NT2/D1 (cell line): ENCODE measurements around the gene MSGN1.
A peak's percentile ranks its signal among the peaks of the same experiment; 100 is the strongest.

ENCODE experiments used
- DNase-seq: peaks from one replicate; pipeline ENCODE4 v3.0.0-alpha.2; 2011; ENCODE audit warnings: low read depth, low spot score
- H3K27me3 ChIP-seq: 2 replicates; pipeline ENCODE4 v1.6.0; 2011; ENCODE audit warnings: mild to moderate bottlenecking; ENCODE audit not compliant: insufficient read length, insufficient read depth
- H3K36me3 ChIP-seq: 2 replicates; pipeline ENCODE4 v1.6.1; 2011; ENCODE audit warnings: mild to moderate bottlenecking, low read length, mixed read lengths; ENCODE audit not compliant: insufficient read depth, insufficient read length
- H3K4me1 ChIP-seq: 2 replicates; pipeline ENCODE4 v1.5.1; 2011; ENCODE audit not compliant: insufficient read depth, insufficient read length
- H3K4me3 ChIP-seq: 2 replicates; pipeline ENCODE4 v1.5.1; 2011; ENCODE audit warnings: low read depth; ENCODE audit not compliant: insufficient read length
- H3K9ac ChIP-seq: 2 replicates; pipeline ENCODE4 v1.6.0; 2011; ENCODE audit warnings: low read depth; ENCODE audit not compliant: insufficient read length
- H3K9me3 ChIP-seq: 2 replicates; pipeline ENCODE4 v1.5.1; 2011; ENCODE audit warnings: mild to moderate bottlenecking, low read length; ENCODE audit not compliant: insufficient read depth
- SUZ12 ChIP-seq: IDR thresholded peaks from 2 replicates; pipeline ENCODE4 v1.6.1; 2011; ENCODE audit not compliant: insufficient read length, insufficient read depth; ENCODE audit errors: extremely low read depth
- YY1 ChIP-seq: IDR thresholded peaks from 2 replicates; pipeline ENCODE4 v1.6.1; 2011; ENCODE audit not compliant: insufficient read length, insufficient read depth
- ZNF274 ChIP-seq: IDR thresholded peaks from 2 replicates; pipeline ENCODE4 v1.6.1; 2011; ENCODE audit warnings: mild to moderate bottlenecking, low read depth, low read length

Gene MSGN1

GRCh38 chr2:17849275-17849674 lies 33.0 kb downstream of the MSGN1 start:
- Histone ChIP-seq H3K36me3 (no peaks in the 10 kb centered on the region), H3K4me3 (no peak overlapping the region), H3K27me3 (no peaks in the 10 kb centered on the region), H3K4me1 (no peaks in the 10 kb centered on the region), H3K9me3 (no peaks in the 10 kb centered on the region), H3K9ac (no peak overlapping the region)
- DNase-seq: no peak
- TF ChIP-seq SUZ12: no peak
- TF ChIP-seq YY1: no peak
- TF ChIP-seq ZNF274: no peak

- no peaks in the 10 kb centered on the region for H3K36me3 ChIP-seq
- no peak overlapping the region for H3K9ac ChIP-seq
- H3K4me3 ChIP-seq: no peak overlapping the region
- no peaks in the 10 kb centered on the region for H3K27me3 ChIP-seq
- no peaks in the 10 kb centered on the region for H3K9me3 ChIP-seq
- H3K4me1 ChIP-seq: no peaks in the 10 kb centered on the region
- DNase-seq: no peak
- TF ChIP-seq YY1 (no peak), SUZ12 (no peak), ZNF274 (no peak)
Measured at GRCh38 chr2:17850151-17850550, 33.9 kb downstream of the MSGN1 start.

GRCh38 chr2:17851731-17852585 lies 35.7 kb downstream of the MSGN1 start:
- Histone ChIP-seq H3K4me3 (no peak overlapping the region), H3K27me3 (no peaks in the 10 kb centered on the region), H3K9me3 (no peaks in the 10 kb centered on the region), H3K9ac (no peak overlapping the region), H3K4me1 (peaks cover under 1% of the 10 kb centered on the region), H3K36me3 (no peaks in the 10 kb centered on the region)
- no peak for TF ChIP-seq YY1
- no peak for TF ChIP-seq SUZ12
- TF ChIP-seq ZNF274: no peak
- peak; percentile 30 for DNase-seq

- Histone ChIP-seq H3K4me1 (peaks cover 2% of the 10 kb centered on the region), H3K4me3 (no peak overlapping the region), H3K36me3 (no peaks in the 10 kb centered on the region), H3K9ac (no peak overlapping the region), H3K9me3 (no peaks in the 10 kb centered on the region), H3K27me3 (no peaks in the 10 kb centered on the region)
- TF ChIP-seq SUZ12: no peak
- TF ChIP-seq YY1: no peak
- no peak for TF ChIP-seq ZNF274
- DNase-seq: no peak
Measured at GRCh38 chr2:17853799-17854198, 37.5 kb downstream of the MSGN1 start.

GRCh38 chr2:17857021-17857420 lies 40.8 kb downstream of the MSGN1 start:
- H3K4me3 ChIP-seq: no peak overlapping the region
- peaks cover 2% of the 10 kb centered on the region for H3K4me1 ChIP-seq
- H3K9me3 ChIP-seq: no peaks in the 10 kb centered on the region
- H3K27me3 ChIP-seq: no peaks in the 10 kb centered on the region
- no peak for TF ChIP-seq SUZ12
- TF ChIP-seq ZNF274: no peak
- no peak for TF ChIP-seq YY1
- H3K36me3 ChIP-seq: no peaks in the 10 kb centered on the region
- no peak overlapping the region for H3K9ac ChIP-seq
- DNase-seq: no peak

GRCh38 chr2:17858064-17858463 lies 41.8 kb downstream of the MSGN1 start:
- Histone ChIP-seq H3K27me3 (no peaks in the 10 kb centered on the region), H3K9ac (no peak overlapping the region), H3K4me1 (peaks cover 2% of the 10 kb centered on the region), H3K36me3 (no peaks in the 10 kb centered on the region), H3K4me3 (no peak overlapping the region), H3K9me3 (no peaks in the 10 kb centered on the region)
- TF ChIP-seq SUZ12 (no peak), YY1 (no peak), ZNF274 (no peak)
- no peak for DNase-seq

GRCh38 chr2:17863539-17863938 lies 47.3 kb downstream of the MSGN1 start:
- no peak for TF ChIP-seq YY1
- TF ChIP-seq SUZ12: no peak
- no peak for TF ChIP-seq ZNF274
- DNase-seq: no peak

More at GRCh38 chr2:17863539-17863938, 47.3 kb downstream of the MSGN1 start:
- no peak overlapping the region for H3K9ac ChIP-seq
- no peaks in the 10 kb centered on the region for H3K9me3 ChIP-seq
- no peaks in the 10 kb centered on the region for H3K4me1 ChIP-seq
- H3K36me3 ChIP-seq: no peaks in the 10 kb centered on the region
- no peaks in the 10 kb centered on the region for H3K27me3 ChIP-seq
- no peak overlapping the region for H3K4me3 ChIP-seq
